Endothelial cell of umbilical vein (primary cell): ENCODE measurements around the gene KCNQ2.

Experiments
- EZH2 ChIP-seq: IDR thresholded peaks from 2 replicates; pipeline ENCODE4 v1.6.1; 2012; ENCODE audit warnings: borderline replicate concordance, low read depth, mild to moderate bottlenecking, moderate library complexity, low read length, inconsistent platforms; ENCODE audit not compliant: severe bottlenecking
- FOS ChIP-seq: IDR thresholded peaks from 2 replicates; pipeline ENCODE4 v1.6.1; 2011; ENCODE audit warnings: mild to moderate bottlenecking, low read length, moderate library complexity, borderline replicate concordance; ENCODE audit not compliant: insufficient read depth
- GATA2 ChIP-seq: IDR thresholded peaks from 2 replicates; pipeline ENCODE4 v1.7.0; 2011; ENCODE audit warnings: low read depth, mild to moderate bottlenecking, moderate library complexity, mixed read lengths, low read length; ENCODE audit not compliant: insufficient read length, insufficient read depth
- JUN ChIP-seq: IDR thresholded peaks from 2 replicates; pipeline ENCODE4 v1.6.1; 2011; ENCODE audit warnings: borderline replicate concordance, low read depth; ENCODE audit not compliant: insufficient read length, insufficient read depth
- MYC ChIP-seq: IDR thresholded peaks from one replicate; pipeline ENCODE4 v1.6.1; 2011; ENCODE audit warnings: mild to moderate bottlenecking, low read depth, low read length
- POLR2A ChIP-seq: IDR thresholded peaks from 2 replicates; pipeline ENCODE4 v1.6.1; 2012; ENCODE audit warnings: low read depth, mild to moderate bottlenecking, control low read depth, low read length
- POLR2AphosphoS5 ChIP-seq: IDR thresholded peaks from 2 replicates; pipeline ENCODE4 v1.6.1; 2012; ENCODE audit warnings: low read depth, mild to moderate bottlenecking, control low read depth, low read length, moderate library complexity; ENCODE audit not compliant: insufficient read depth
- TF ChIP-seq, protein P1 (sequence below), 2 donors: IDR thresholded peaks; 1 replicate in 1 of 2; 2 replicates in 1 of 2; pipeline ENCODE4 v1.5.1; 2011; ENCODE audit warnings: low read length in 2 of 2, mild to moderate bottlenecking in 2 of 2, moderate library complexity in 2 of 2, control low read depth in 1 of 2, inconsistent platforms in 1 of 2, low read depth in 1 of 2; ENCODE audit not compliant: insufficient read depth in 1 of 2; ENCODE audit errors: extremely low read depth in 1 of 2
- TF ChIP-seq, protein P2 (sequence below): IDR thresholded peaks from 2 replicates; pipeline ENCODE4 v1.6.1; 2011; ENCODE audit not compliant: insufficient read depth, insufficient read length

DNA sequence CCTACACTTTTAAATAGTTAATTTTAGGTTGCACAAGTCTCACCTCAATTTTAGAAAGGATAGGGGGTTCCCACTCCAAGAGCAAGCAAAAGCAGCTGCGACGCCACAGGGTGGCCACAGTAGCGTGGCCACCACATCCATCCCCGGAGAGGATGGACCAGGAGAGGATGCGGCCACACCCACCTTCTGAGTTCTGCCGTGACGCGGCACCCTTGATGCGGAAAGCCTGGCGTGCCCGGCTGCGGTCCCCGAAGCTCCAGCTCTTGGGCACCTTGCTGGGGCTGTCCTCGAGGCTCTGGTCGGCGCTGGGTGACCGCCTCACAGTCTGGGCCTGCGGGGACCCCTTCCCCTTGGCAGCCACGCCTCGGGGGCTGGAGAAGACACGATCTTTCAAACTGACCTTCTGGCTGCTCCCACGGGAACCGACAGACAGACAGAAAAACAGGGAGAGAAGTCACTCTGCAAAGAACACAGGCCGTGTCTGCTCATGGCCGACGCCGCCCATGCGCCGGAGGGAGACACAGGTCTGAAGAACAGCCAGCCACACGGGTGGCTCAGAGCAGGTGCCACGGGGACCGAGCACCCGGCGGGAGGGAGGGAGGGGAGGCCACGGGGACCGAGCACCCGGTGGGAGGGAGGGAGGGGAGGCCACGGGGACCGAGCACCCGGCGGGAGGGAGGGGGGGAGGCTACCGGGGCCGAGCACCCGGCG, 57.6 kb downstream of the KCNQ2 start:
- TF ChIP-seq, protein P1, sequence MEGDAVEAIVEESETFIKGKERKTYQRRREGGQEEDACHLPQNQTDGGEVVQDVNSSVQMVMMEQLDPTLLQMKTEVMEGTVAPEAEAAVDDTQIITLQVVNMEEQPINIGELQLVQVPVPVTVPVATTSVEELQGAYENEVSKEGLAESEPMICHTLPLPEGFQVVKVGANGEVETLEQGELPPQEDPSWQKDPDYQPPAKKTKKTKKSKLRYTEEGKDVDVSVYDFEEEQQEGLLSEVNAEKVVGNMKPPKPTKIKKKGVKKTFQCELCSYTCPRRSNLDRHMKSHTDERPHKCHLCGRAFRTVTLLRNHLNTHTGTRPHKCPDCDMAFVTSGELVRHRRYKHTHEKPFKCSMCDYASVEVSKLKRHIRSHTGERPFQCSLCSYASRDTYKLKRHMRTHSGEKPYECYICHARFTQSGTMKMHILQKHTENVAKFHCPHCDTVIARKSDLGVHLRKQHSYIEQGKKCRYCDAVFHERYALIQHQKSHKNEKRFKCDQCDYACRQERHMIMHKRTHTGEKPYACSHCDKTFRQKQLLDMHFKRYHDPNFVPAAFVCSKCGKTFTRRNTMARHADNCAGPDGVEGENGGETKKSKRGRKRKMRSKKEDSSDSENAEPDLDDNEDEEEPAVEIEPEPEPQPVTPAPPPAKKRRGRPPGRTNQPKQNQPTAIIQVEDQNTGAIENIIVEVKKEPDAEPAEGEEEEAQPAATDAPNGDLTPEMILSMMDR (IDR thresholded peaks at IDR 0.05; ENCODE audit: extremely low read depth in 1 of 2, insufficient read depth in 1 of 2, low read depth in 1 of 2, low read length in 2 of 2): no peak
- TF ChIP-seq EZH2 (no peak), GATA2 (no peak), POLR2A (no peak), POLR2AphosphoS5 (no peak), MYC (no peak), JUN (no peak), FOS (no peak)
- TF ChIP-seq, protein P2, sequence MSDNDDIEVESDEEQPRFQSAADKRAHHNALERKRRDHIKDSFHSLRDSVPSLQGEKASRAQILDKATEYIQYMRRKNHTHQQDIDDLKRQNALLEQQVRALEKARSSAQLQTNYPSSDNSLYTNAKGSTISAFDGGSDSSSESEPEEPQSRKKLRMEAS: no peak
